Liver (tissue), 3 donors: ENCODE data around the gene SUN3.

Source experiments
- CTCF ChIP-seq: fragments of 150-350 bp; IDR thresholded peaks from 2 replicates; pipeline ENCODE4 v1.5.1; 2017; ENCODE audit warnings: improper control_type of control experiment, low read depth, low read length; ENCODE audit not compliant: missing input control
- GABPA ChIP-seq, 2 donors: IDR thresholded peaks in 1 of 2; conservative IDR thresholded peaks in 1 of 2; 2 replicates each; pipeline ENCODE4 v1.6.1; 2016; ENCODE audit warnings: antibody characterized with exemption in 2 of 2, mild to moderate bottlenecking in 1 of 2, moderate library complexity in 1 of 2
- JUND ChIP-seq, 2 donors: IDR thresholded peaks; 2 replicates each; pipeline ENCODE4 v1.6.1; 2016; ENCODE audit warnings: antibody characterized with exemption in 2 of 2
- YY1 ChIP-seq: IDR thresholded peaks from 2 replicates; pipeline ENCODE4 v1.6.1; 2016; ENCODE audit warnings: antibody characterized with exemption, mild to moderate bottlenecking
- ZBTB33 ChIP-seq: IDR thresholded peaks from 2 replicates; pipeline ENCODE4 v1.6.1; 2016; ENCODE audit warnings: antibody characterized with exemption
- donor health status: healthy.
- donor health status: healthy.

GRCh38 chr7:48048113-48048512, 19.2 kb upstream of the SUN3 start:
- TF ChIP-seq JUND (IDR thresholded peaks at IDR 0.05) (no peak), CTCF (no peak), YY1 (no peak), ZBTB33 (no peak), GABPA (IDR thresholded peaks at IDR 0.05 in 1 of 2, conservative IDR thresholded peaks at IDR 0.05 in 1 of 2) (no peak)
